Adrenal gland (tissue), 12 donors: ENCODE results near the gene ATP8A2. TPM values are rescaled to one million over a fixed set of nuclear protein-coding genes. Genes with fewer than 3 reads are reported as not detected.

Source experiments
- DNase-seq, 7 donors: peaks; one replicate each; pipeline ENCODE4 v3.0.0-alpha.2; 2019 to 2020
- H3K27ac ChIP-seq, 5 donors: fragments of 200-600 bp; sonication (generic) in 4 of 5; 1 replicate in 3 of 5; 2 replicates in 2 of 5; pipeline versions ENCODE4 v1.5.1 to v1.8.0; 2016 to 2020; ENCODE audit warnings: mild to moderate bottlenecking in 1 of 5
- H3K27me3 ChIP-seq: fragments of 200-600 bp; 2 replicates; pipeline ENCODE4 v1.8.0; 2021
- H3K36me3 ChIP-seq, 2 donors: fragments of 200-600 bp; replicated peaks in 1 of 2; 1 replicate in 1 of 2; 2 replicates in 1 of 2; pipeline versions ENCODE4 v1.5.1 to v1.8.0; 2018 to 2022
- H3K4me1 ChIP-seq, 2 donors: fragments of 200-600 bp; replicated peaks in 1 of 2; 1 replicate in 1 of 2; 2 replicates in 1 of 2; pipeline versions ENCODE4 v1.5.1 to v1.8.0; 2018 to 2021
- H3K4me3 ChIP-seq, 4 donors: fragments of 200-600 bp; sonication (generic) in 3 of 4; one replicate each; pipeline ENCODE4 v1.5.1; 2016 to 2018
- H3K9me3 ChIP-seq, 3 donors: fragments of 200-600 bp; sonication (generic) in 1 of 3; replicated peaks in 1 of 3; 1 replicate in 2 of 3; 2 replicates in 1 of 3; pipeline versions ENCODE4 v1.5.1 to v1.8.0; 2016 to 2021
- POLR2A ChIP-seq, 2 donors: fragments of 450-650 bp; IDR thresholded peaks; one replicate each; pipeline ENCODE4 v1.6.1; 2017; ENCODE audit warnings: antibody characterized with exemption in 2 of 2, mild to moderate bottlenecking in 2 of 2, moderate library complexity in 1 of 2
- WGBS, 4 donors: extraction: QIAGEN DNeasy Blood & Tissue Kit in 2 of 4; methylation state at CpG; one replicate each; pipeline versions ENCODE4 v1.1.5 to v1.1.7; 2013 to 2017; 5-methylcytosine and 5-hydroxymethylcytosine counted together
- intact Hi-C, 2 donors: fragments of 100-400 bp; cut with DNase I; formaldehyde crosslinking; loops; one replicate each; pipeline versions ENCODE4 v1.14.1 to v1.15.0; 2022 to 2023
- polyA plus RNA-seq, 3 donors: library from polyadenylated mRNA; stranded (reverse); fragments of 200-250 nt in 2 of 3; fragments of 350-450 nt in 1 of 3; fragmentation: Illumina TruSeq in 1 of 3; extraction: RNeasy Lipid Tissue Mini Kit (QIAGEN cat#74804) in 1 of 3; gene quantifications; one replicate each; pipeline ENCODE4 v1.2.3, GENCODE V29; 2013 to 2014
- total RNA-seq, 9 donors: library from RNA; depleted of rRNA in 4 of 9; stranded (reverse); fragments of >200 nt in 4 of 9; fragments of 120-200 nt in 1 of 9; fragmentation: NEBNext Ultra II Directional in 1 of 9; extraction: Animal tissue kit (Norgen Biotek cat#: 25700) in 1 of 9; gene quantifications; one replicate each; pipeline versions ENCODE4 v1.1.0 to v1.2.4, GENCODE V29; 2013 to 2023
- TF ChIP-seq, protein P1 (sequence below), 6 experiments: fragments of 450-650 bp in 4 of 6; fragments of 200-600 bp in 2 of 6; sonication (generic) in 1 of 6; IDR thresholded peaks; 1 replicate in 5 of 6; 2 replicates in 1 of 6; pipeline versions ENCODE4 v1.5.1 to v1.8.0; 2016 to 2021; ENCODE audit warnings: antibody characterized with exemption in 6 of 6, mild to moderate bottlenecking in 2 of 6, moderate library complexity in 1 of 6
- donor health status: healthy with polysubstance abuse.
- donor health status: Bipolar disorder and iron deficiency.
- donor health status: DM: yes; HTN: yes; CAD: no.
- donor health status: DM: no; HTN: no; CAD: no.
- donor health status: DM: no; HTN: no; CAD: no.
- donor health status: DM: yes; HTN: yes; CAD: no.

ATP8A2 gene
- total and polyA plus RNA-seq, 12 donors, result 0.77 to 14.0 (median 4.3) TPM

DNA sequence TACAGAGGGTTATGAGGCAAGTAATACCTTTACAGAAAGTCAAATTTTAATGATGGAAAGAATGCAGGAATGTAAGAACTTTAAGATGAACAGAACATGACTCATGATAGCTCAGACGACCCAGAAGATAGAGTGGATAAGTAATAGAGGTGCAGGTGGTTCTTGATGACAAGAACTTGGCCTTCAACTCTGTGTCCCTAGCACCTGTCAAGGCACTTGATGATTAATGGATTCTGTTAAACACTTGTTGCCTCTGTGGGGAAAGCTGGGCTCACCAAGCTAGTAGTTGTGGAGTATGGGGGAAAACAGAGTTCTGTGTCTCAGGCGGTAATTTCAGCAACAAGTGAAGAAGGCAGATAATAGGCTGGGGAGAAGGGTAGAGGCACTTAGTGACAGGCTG, 306.2 kb downstream of the ATP8A2 start:
- TF ChIP-seq, protein P1, sequence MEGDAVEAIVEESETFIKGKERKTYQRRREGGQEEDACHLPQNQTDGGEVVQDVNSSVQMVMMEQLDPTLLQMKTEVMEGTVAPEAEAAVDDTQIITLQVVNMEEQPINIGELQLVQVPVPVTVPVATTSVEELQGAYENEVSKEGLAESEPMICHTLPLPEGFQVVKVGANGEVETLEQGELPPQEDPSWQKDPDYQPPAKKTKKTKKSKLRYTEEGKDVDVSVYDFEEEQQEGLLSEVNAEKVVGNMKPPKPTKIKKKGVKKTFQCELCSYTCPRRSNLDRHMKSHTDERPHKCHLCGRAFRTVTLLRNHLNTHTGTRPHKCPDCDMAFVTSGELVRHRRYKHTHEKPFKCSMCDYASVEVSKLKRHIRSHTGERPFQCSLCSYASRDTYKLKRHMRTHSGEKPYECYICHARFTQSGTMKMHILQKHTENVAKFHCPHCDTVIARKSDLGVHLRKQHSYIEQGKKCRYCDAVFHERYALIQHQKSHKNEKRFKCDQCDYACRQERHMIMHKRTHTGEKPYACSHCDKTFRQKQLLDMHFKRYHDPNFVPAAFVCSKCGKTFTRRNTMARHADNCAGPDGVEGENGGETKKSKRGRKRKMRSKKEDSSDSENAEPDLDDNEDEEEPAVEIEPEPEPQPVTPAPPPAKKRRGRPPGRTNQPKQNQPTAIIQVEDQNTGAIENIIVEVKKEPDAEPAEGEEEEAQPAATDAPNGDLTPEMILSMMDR (IDR thresholded peaks at IDR 0.05), result no peak
- no peak for TF ChIP-seq POLR2A (IDR thresholded peaks at IDR 0.05)
- Histone ChIP-seq H3K4me1 (no peaks in the 10 kb centered on the region), H3K27ac (no peak overlapping the region), H3K27me3 (no peaks in the 10 kb centered on the region), H3K9me3 (no peaks in the 10 kb centered on the region), H3K36me3 (no peaks in the 10 kb centered on the region), H3K4me3 (no peak overlapping the region)
- 61 to 78% (median 70%) methylated on average over 2 of the region's 2 CpGs for WGBS, 4 donors
- intact Hi-C loops, result no loop called here
- DNase-seq, result no peak

DNA sequence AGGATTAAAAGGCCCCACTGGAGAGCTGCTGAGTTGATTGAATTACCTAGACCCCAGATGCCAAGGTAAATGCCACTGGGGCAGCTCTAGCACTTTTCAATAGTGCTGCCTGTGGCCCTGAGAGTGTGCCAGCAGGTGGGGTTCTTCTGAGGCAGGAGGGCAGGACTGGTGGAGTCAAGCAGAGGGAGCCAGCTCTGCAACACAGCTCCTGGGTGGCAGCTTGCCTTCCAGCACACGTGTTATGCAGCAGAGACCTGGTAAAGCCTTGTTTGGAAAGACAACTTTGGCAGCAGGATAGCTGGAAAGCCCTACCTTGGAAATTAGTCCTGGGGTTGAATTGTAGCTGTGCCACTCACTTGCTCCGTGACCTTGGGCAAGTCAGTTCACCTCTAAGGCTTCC, 306.6 kb downstream of the ATP8A2 start:
- Histone ChIP-seq H3K4me3 (no peak overlapping the region), H3K4me1 (no peaks in the 10 kb centered on the region), H3K27ac (no peak overlapping the region), H3K36me3 (no peaks in the 10 kb centered on the region), H3K9me3 (no peaks in the 10 kb centered on the region), H3K27me3 (no peaks in the 10 kb centered on the region)
- no peak for DNase-seq
- intact Hi-C loops, result no loop called here
- 59 to 86% (median 69%) methylated on average over 1 to 2 of the region's 2 CpGs for WGBS, 4 donors
- TF ChIP-seq POLR2A (IDR thresholded peaks at IDR 0.05), result no peak

DNA sequence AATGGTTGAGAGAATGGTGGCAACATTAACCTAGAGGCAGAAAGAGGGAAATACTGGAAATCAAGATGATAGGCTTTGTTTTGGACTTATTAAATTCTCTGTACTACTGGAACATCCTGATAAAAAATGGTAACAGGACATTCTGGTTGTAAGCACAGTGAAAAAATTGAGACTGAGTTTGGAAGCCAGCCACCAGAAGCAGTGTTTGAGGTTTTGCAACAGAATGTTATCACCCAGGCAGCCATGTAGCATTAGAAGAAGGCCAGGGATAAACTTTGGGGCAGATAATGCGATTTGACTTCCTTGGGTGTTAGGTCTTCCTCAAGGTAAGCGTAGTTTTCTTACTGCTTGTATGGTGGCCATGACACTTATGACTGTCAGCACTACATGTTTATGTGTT, 307.4 kb downstream of the ATP8A2 start:
- intact Hi-C loops, result no loop called here
- Histone ChIP-seq H3K27me3 (no peaks in the 10 kb centered on the region), H3K9me3 (no peaks in the 10 kb centered on the region), H3K4me1 (no peaks in the 10 kb centered on the region), H3K4me3 (no peak overlapping the region), H3K36me3 (no peaks in the 10 kb centered on the region), H3K27ac (no peak overlapping the region)
- no peak for TF ChIP-seq POLR2A (IDR thresholded peaks at IDR 0.05)
- WGBS, 4 donors, result 69 to 84% (median 74%) methylated on average over 2 of the region's 2 CpGs
- peak in 3 of 7 donors; percentile 23 to 59 (median 26) for DNase-seq

DNA sequence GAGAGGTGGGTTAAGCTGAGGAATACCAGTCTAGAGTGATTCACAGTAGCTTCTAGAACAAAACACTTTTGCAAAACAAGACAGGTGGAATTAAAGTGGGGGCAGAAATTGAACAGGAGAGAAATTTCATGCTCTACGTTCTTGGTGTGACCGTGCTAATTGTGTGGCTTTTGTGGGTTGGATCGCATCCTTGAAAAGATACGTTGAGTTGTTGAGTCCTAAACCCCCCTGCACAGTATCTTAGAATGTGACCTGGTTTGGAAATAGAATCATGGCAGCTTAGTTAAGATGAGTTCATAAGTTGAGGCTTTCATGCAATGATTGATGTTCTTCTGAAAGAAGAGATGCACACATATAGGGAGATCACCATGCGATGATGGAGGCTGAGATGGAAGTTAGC, 308.2 kb downstream of the ATP8A2 start:
- TF ChIP-seq POLR2A (IDR thresholded peaks at IDR 0.05), result no peak
- TF ChIP-seq, protein P1 (IDR thresholded peaks at IDR 0.05), result no peak
- Histone ChIP-seq H3K4me1 (no peaks in the 10 kb centered on the region), H3K4me3 (no peak overlapping the region), H3K36me3 (no peaks in the 10 kb centered on the region), H3K27ac (no peak overlapping the region), H3K9me3 (no peaks in the 10 kb centered on the region), H3K27me3 (no peaks in the 10 kb centered on the region)
- WGBS, 4 donors, result 75 to 92% (median 88%) methylated on average over 5 of the region's 5 CpGs
- intact Hi-C loops, result no loop called here
- DNase-seq, result no peak

DNA sequence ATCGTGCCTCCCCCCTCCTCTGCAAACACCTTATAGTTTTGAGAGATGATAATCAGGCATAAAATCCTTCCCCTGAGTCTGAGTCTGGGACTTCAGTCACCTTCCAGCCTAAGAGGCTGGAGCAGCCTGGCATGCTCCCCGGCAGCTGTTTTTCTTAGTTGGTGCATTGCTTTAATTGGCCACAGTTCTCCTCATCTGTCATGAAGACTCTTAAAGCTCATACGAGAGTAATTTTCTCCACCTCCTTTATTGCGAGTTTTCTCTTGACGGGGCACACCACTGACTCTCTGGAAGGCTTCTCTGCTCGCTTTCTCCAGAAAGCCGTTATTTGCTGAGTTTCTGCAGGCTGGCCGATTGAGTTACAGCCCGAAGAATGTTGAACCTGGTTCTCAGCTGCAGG, 310.5 kb downstream of the ATP8A2 start:
- no peak overlapping the region for H3K27ac ChIP-seq
- DNase-seq, result no peak
- no peak for TF ChIP-seq POLR2A (IDR thresholded peaks at IDR 0.05)
- TF ChIP-seq, protein P1 (IDR thresholded peaks at IDR 0.05), result no peak
- no peak overlapping the region for H3K4me3 ChIP-seq
- H3K27me3 ChIP-seq, result no peaks in the 10 kb centered on the region
- H3K4me1 ChIP-seq, result no peaks in the 10 kb centered on the region
- no peaks in the 10 kb centered on the region for H3K9me3 ChIP-seq
- WGBS, 4 donors, result 80 to 94% (median 88%) methylated on average over 9 of the region's 9 CpGs
- intact Hi-C loops, result no loop called here
- no peaks in the 10 kb centered on the region for H3K36me3 ChIP-seq
